Uterus (tissue), 2 donors: Measurements from ENCODE around the gene HIC1.

Experiments used
- POLR2A ChIP-seq, 2 donors: fragments of 450-650 bp; IDR thresholded peaks; one replicate each; pipeline ENCODE4 v1.6.1; 2016; ENCODE audit warnings: antibody characterized with exemption in 2 of 2, mild to moderate bottlenecking in 1 of 2, moderate library complexity in 1 of 2
- TF ChIP-seq, protein P1 (sequence below), 4 experiments: fragments of 200-600 bp in 2 of 4; fragments of 450-650 bp in 2 of 4; sonication (generic) in 2 of 4; IDR thresholded peaks; one replicate each; pipeline ENCODE4 v1.5.1; 2016 to 2019; ENCODE audit warnings: antibody characterized with exemption in 4 of 4, mild to moderate bottlenecking in 2 of 4, moderate library complexity in 1 of 4

DNA sequence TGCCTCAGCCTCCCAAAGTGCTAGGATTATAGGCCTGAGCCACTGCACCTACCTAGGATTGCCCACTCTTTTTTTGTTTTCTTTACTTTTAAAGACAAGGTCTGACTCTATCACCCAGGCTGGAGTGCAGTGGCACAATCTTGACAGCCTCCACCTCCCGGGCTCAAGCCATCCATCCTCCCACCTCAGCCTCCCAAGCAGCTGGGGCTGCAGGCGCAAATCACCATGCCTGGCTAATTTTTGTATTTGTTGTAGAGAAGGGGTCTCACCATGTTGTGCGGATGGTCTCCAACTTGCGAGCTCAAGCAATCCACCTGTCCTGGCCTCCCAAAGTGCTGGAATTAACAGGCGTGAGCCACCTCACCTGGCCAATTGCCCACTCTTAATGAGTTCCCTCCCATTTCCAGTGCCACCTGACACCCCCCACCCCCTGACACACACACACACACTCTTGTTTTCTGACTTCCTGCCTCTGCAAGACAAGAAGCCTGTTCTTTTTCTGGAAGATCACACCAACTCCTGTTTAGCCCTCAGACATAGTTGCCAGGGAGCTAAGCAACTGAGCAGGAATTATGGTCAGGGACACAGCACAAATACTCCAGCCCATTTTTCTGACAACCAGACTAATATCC is 10.5 kb upstream of the HIC1 start:
- TF ChIP-seq, protein P1, sequence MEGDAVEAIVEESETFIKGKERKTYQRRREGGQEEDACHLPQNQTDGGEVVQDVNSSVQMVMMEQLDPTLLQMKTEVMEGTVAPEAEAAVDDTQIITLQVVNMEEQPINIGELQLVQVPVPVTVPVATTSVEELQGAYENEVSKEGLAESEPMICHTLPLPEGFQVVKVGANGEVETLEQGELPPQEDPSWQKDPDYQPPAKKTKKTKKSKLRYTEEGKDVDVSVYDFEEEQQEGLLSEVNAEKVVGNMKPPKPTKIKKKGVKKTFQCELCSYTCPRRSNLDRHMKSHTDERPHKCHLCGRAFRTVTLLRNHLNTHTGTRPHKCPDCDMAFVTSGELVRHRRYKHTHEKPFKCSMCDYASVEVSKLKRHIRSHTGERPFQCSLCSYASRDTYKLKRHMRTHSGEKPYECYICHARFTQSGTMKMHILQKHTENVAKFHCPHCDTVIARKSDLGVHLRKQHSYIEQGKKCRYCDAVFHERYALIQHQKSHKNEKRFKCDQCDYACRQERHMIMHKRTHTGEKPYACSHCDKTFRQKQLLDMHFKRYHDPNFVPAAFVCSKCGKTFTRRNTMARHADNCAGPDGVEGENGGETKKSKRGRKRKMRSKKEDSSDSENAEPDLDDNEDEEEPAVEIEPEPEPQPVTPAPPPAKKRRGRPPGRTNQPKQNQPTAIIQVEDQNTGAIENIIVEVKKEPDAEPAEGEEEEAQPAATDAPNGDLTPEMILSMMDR (IDR thresholded peaks at IDR 0.05), result no peak
- TF ChIP-seq POLR2A (IDR thresholded peaks at IDR 0.05), result no peak
